Measurements from ENCODE around the gene ENPP5.

DNA sequence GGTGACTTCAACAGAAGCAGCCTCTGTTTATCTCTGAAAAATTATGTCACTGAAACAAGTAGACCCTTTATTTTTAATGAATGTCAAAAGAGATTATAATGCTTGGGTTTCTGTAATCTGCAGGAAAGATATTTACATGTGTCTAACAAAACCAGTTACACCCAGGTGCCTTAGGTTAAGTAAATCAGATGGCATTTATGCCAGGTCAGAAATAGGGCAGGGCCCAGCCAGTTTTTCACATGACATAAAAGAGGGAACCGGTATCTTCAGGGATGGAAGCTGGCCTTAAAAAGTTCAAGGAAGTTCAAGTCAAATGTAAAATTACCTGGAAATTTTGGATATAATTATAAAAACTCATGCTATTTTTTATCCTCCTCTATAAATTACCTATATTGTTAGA is 55.1 kb downstream of the ENPP5 start:
- TF ChIP-seq, protein P1, sequence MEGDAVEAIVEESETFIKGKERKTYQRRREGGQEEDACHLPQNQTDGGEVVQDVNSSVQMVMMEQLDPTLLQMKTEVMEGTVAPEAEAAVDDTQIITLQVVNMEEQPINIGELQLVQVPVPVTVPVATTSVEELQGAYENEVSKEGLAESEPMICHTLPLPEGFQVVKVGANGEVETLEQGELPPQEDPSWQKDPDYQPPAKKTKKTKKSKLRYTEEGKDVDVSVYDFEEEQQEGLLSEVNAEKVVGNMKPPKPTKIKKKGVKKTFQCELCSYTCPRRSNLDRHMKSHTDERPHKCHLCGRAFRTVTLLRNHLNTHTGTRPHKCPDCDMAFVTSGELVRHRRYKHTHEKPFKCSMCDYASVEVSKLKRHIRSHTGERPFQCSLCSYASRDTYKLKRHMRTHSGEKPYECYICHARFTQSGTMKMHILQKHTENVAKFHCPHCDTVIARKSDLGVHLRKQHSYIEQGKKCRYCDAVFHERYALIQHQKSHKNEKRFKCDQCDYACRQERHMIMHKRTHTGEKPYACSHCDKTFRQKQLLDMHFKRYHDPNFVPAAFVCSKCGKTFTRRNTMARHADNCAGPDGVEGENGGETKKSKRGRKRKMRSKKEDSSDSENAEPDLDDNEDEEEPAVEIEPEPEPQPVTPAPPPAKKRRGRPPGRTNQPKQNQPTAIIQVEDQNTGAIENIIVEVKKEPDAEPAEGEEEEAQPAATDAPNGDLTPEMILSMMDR (IDR thresholded peaks at IDR 0.05), result no peak
- TF ChIP-seq POLR2A (IDR thresholded peaks at IDR 0.05), result no peak

All from esophagus squamous epithelium (tissue), 4 donors.